ENCODE results near the gene SDR42E1.

SDR42E1 gene

DNA sequence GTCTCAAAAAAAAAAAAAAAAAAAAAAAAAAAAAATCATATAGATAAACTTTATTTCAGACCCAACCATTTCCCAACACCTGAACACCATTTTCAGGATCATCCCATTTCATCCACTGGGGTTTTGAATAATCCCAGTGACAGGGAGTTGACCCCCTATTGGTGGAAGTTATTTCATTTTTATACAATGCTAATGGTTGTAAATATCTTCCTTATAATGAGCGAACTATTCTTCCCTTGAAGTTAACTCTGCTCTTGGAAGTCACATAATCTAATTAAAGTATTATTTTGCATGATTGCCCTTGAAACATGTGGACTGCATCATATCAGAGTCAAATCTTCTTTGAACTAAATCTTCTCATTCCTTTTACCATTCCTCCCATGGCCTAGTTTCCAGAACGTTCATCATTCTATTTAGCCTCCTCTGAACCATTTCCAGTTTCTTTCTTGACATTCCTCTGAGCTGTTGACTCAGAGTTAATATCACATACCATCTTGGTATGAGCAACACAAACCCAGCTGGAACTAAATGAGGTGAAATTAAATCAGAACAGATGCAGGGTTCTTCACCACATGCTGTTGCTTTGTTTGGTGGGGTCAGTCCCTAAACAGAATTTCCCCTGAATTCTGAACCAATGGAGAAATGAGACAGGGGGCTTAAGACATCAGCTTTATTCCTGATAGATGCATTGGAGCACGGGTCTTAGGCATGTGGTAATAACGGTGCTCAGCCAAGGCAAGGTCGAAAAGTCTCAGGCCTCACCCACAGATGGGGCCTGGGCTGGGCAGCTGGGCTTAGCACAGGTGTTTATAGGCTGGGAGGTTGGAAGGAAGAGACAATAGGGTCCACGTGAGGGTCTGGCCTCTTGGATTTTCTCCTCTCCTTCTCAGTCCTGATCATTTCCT, 32.7 kb upstream of the SDR42E1 start:
- Histone ChIP-seq H2AFZ (ENCODE audit: low read length) (peak overlapping the region; percentile 38), H3K27ac (replicated peaks; ENCODE audit: low read length) (peak overlapping the region; percentile 63), H4K8ac (ENCODE audit: low read depth, low read length) (no peak overlapping the region), H3K4me2 (ENCODE audit: insufficient read depth, low read length, poor library complexity, severe bottlenecking) (no peak overlapping the region), H2BK12ac (ENCODE audit: low read length) (no peak overlapping the region), H4K91ac (ENCODE audit: low read depth, low read length, poor library complexity) (no peak overlapping the region), H3K18ac (ENCODE audit: low read length) (peak overlapping the region; percentile 30), H2AK5ac (ENCODE audit: low read depth, low read length) (no peak overlapping the region), H3K14ac (ENCODE audit: low read length) (no peak overlapping the region), H3K4me3 (ENCODE audit: low read length in 2 of 2) (no peak overlapping the region), H2BK120ac (ENCODE audit: low read depth, low read length) (no peak overlapping the region), H3K4me1 (ENCODE audit: control insufficient read depth in 2 of 2, insufficient read depth in 1 of 2, low read depth in 1 of 2, low read length in 2 of 2) (peaks cover 0 to 12% of the 10 kb centered on the region in 2 donors), H3K27me3 (ENCODE audit: control insufficient read depth in 3 of 3, insufficient read depth in 3 of 3, low read depth in 1 of 3, low read length in 3 of 3) (no peaks in the 10 kb centered on the region), H3K4ac (ENCODE audit: low read length) (no peak overlapping the region), H3K9me3 (replicated peaks in 1 of 2; ENCODE audit: control insufficient read depth in 2 of 2, insufficient read depth in 1 of 2, low read depth in 1 of 2, low read length in 2 of 2) (peaks cover 0 to 3% of the 10 kb centered on the region in 2 donors), H3K36me3 (replicated peaks in 1 of 2; ENCODE audit: control insufficient read depth in 2 of 2, insufficient read depth in 2 of 2, low read length in 2 of 2) (no peaks in the 10 kb centered on the region), H3K9ac (ENCODE audit: low read depth, low read length, poor library complexity) (no peak overlapping the region), H3K79me1 (ENCODE audit: low read depth, low read length) (no peaks in the 10 kb centered on the region), H2BK5ac (ENCODE audit: low read length) (no peak overlapping the region), H2BK15ac (ENCODE audit: low read length) (no peak overlapping the region), H3K23ac (ENCODE audit: low read depth, low read length, poor library complexity) (no peak overlapping the region)
- no CpG with 5 or more reads among the region's 6 CpGs for WGBS, 2 donors (ENCODE audit: extremely low coverage in 2 of 2, insufficient read length in 2 of 2, insufficient replicate concordance in 1 of 2)
- DNase-seq (ENCODE audit: low spot score): no peak

DNA sequence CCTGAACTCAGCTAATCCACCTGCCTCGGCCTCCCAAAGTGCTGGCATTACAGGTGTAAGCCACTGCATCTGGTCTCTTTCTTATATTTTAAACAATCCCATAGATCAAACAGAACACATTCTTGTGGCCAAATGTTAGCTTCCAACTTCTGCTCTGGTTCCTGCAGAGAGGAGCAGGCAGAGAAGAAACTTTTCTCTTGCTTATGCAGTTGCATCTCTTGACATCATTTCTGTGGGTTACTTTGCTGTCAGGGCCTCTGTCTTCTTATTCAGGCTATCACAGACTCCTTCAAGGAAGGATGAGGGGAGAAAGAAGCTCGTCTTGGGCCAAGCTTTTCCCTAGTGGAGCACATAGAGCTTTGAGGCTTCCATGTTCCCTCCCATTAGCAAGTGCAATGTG, 31.6 kb upstream of the SDR42E1 start:
- Histone ChIP-seq H3K4ac (ENCODE audit: low read length) (no peak overlapping the region), H2BK12ac (ENCODE audit: low read length) (no peak overlapping the region), H3K4me2 (ENCODE audit: insufficient read depth, low read length, poor library complexity, severe bottlenecking) (no peak overlapping the region), H3K36me3 (replicated peaks in 1 of 2; ENCODE audit: control insufficient read depth in 2 of 2, insufficient read depth in 2 of 2, low read length in 2 of 2) (no peaks in the 10 kb centered on the region), H3K4me1 (ENCODE audit: control insufficient read depth in 2 of 2, insufficient read depth in 1 of 2, low read depth in 1 of 2, low read length in 2 of 2) (peaks cover 0 to 12% of the 10 kb centered on the region in 2 donors), H3K9me3 (replicated peaks in 1 of 2; ENCODE audit: control insufficient read depth in 2 of 2, insufficient read depth in 1 of 2, low read depth in 1 of 2, low read length in 2 of 2) (peaks cover 0 to 3% of the 10 kb centered on the region in 2 donors), H4K91ac (ENCODE audit: low read depth, low read length, poor library complexity) (no peak overlapping the region), H2AFZ (ENCODE audit: low read length) (no peak overlapping the region), H3K4me3 (ENCODE audit: low read length in 2 of 2) (no peak overlapping the region), H2AK5ac (ENCODE audit: low read depth, low read length) (no peak overlapping the region), H3K23ac (ENCODE audit: low read depth, low read length, poor library complexity) (no peak overlapping the region), H3K14ac (ENCODE audit: low read length) (no peak overlapping the region), H3K27ac (replicated peaks; ENCODE audit: low read length) (no peak overlapping the region), H4K8ac (ENCODE audit: low read depth, low read length) (no peak overlapping the region), H2BK5ac (ENCODE audit: low read length) (no peak overlapping the region), H3K9ac (ENCODE audit: low read depth, low read length, poor library complexity) (no peak overlapping the region), H3K79me1 (ENCODE audit: low read depth, low read length) (no peaks in the 10 kb centered on the region), H3K18ac (ENCODE audit: low read length) (peak overlapping the region; percentile 46), H2BK15ac (ENCODE audit: low read length) (no peak overlapping the region), H3K27me3 (ENCODE audit: control insufficient read depth in 3 of 3, insufficient read depth in 3 of 3, low read depth in 1 of 3, low read length in 3 of 3) (no peaks in the 10 kb centered on the region), H2BK120ac (ENCODE audit: low read depth, low read length) (no peak overlapping the region)
- DNase-seq (ENCODE audit: low spot score): no peak
- WGBS, 2 donors (ENCODE audit: extremely low coverage in 2 of 2, insufficient read length in 2 of 2, insufficient replicate concordance in 1 of 2): no CpG with 5 or more reads among the region's 2 CpGs

- H3K4me1 ChIP-seq (ENCODE audit: control insufficient read depth in 2 of 2, insufficient read depth in 1 of 2, low read depth in 1 of 2, low read length in 2 of 2): peaks cover 0 to 12% of the 10 kb centered on the region in 2 donors
- peak overlapping the region; percentile 20 for H3K18ac ChIP-seq (ENCODE audit: low read length)
- H3K14ac ChIP-seq (ENCODE audit: low read length): no peak overlapping the region
- WGBS, 2 donors (ENCODE audit: extremely low coverage in 2 of 2, insufficient read length in 2 of 2, insufficient replicate concordance in 1 of 2): no CpG with 5 or more reads among the region's 8 CpGs
- no peaks in the 10 kb centered on the region for H3K36me3 ChIP-seq (replicated peaks in 1 of 2; ENCODE audit: control insufficient read depth in 2 of 2, insufficient read depth in 2 of 2, low read length in 2 of 2)
- H4K91ac ChIP-seq (ENCODE audit: low read depth, low read length, poor library complexity): no peak overlapping the region
- H3K23ac ChIP-seq (ENCODE audit: low read depth, low read length, poor library complexity): no peak overlapping the region
- no peak overlapping the region for H3K4ac ChIP-seq (ENCODE audit: low read length)
- H2BK120ac ChIP-seq (ENCODE audit: low read depth, low read length): no peak overlapping the region
- H4K8ac ChIP-seq (ENCODE audit: low read depth, low read length): no peak overlapping the region
- H3K4me2 ChIP-seq (ENCODE audit: insufficient read depth, low read length, poor library complexity, severe bottlenecking): no peak overlapping the region
- H2BK15ac ChIP-seq (ENCODE audit: low read length): no peak overlapping the region
- no peak overlapping the region for H2BK12ac ChIP-seq (ENCODE audit: low read length)
- no peak overlapping the region for H2BK5ac ChIP-seq (ENCODE audit: low read length)
- no peaks in the 10 kb centered on the region for H3K79me1 ChIP-seq (ENCODE audit: low read depth, low read length)
- H3K4me3 ChIP-seq (ENCODE audit: low read length in 2 of 2): no peak overlapping the region
- peaks cover 0 to 3% of the 10 kb centered on the region in 2 donors for H3K9me3 ChIP-seq (replicated peaks in 1 of 2; ENCODE audit: control insufficient read depth in 2 of 2, insufficient read depth in 1 of 2, low read depth in 1 of 2, low read length in 2 of 2)
- no peak overlapping the region for H2AK5ac ChIP-seq (ENCODE audit: low read depth, low read length)
- H3K27ac ChIP-seq (replicated peaks; ENCODE audit: low read length): no peak overlapping the region
- H3K9ac ChIP-seq (ENCODE audit: low read depth, low read length, poor library complexity): no peak overlapping the region
- DNase-seq (ENCODE audit: low spot score): no peak
- no peaks in the 10 kb centered on the region for H3K27me3 ChIP-seq (ENCODE audit: control insufficient read depth in 3 of 3, insufficient read depth in 3 of 3, low read depth in 1 of 3, low read length in 3 of 3)
- no peak overlapping the region for H2AFZ ChIP-seq (ENCODE audit: low read length)
Observed at GRCh38 chr16:82042144-82042543, 30.9 kb upstream of the SDR42E1 start.

GRCh38 chr16:82041542-82041941, 30.3 kb upstream of the SDR42E1 start:
- H3K79me1 ChIP-seq (ENCODE audit: low read depth, low read length): no peaks in the 10 kb centered on the region
- no peak for DNase-seq (ENCODE audit: low spot score)
- no peak overlapping the region for H2BK5ac ChIP-seq (ENCODE audit: low read length)
- H3K4ac ChIP-seq (ENCODE audit: low read length): no peak overlapping the region
- H2BK12ac ChIP-seq (ENCODE audit: low read length): no peak overlapping the region
- no peak overlapping the region for H3K23ac ChIP-seq (ENCODE audit: low read depth, low read length, poor library complexity)
- no peak overlapping the region for H3K27ac ChIP-seq (replicated peaks; ENCODE audit: low read length)
- H3K14ac ChIP-seq (ENCODE audit: low read length): no peak overlapping the region
- H3K18ac ChIP-seq (ENCODE audit: low read length): peak overlapping the region; percentile 15
- H3K9ac ChIP-seq (ENCODE audit: low read depth, low read length, poor library complexity): no peak overlapping the region
- H2BK120ac ChIP-seq (ENCODE audit: low read depth, low read length): no peak overlapping the region
- H2AFZ ChIP-seq (ENCODE audit: low read length): no peak overlapping the region
- no peak overlapping the region for H2AK5ac ChIP-seq (ENCODE audit: low read depth, low read length)
- no CpG with 5 or more reads among the region's 4 CpGs for WGBS, 2 donors (ENCODE audit: extremely low coverage in 2 of 2, insufficient read length in 2 of 2, insufficient replicate concordance in 1 of 2)
- peak overlapping the region; percentile 5 for H4K91ac ChIP-seq (ENCODE audit: low read depth, low read length, poor library complexity)
- peaks cover 0 to 3% of the 10 kb centered on the region in 2 donors for H3K9me3 ChIP-seq (replicated peaks in 1 of 2; ENCODE audit: control insufficient read depth in 2 of 2, insufficient read depth in 1 of 2, low read depth in 1 of 2, low read length in 2 of 2)
- H3K27me3 ChIP-seq (ENCODE audit: control insufficient read depth in 3 of 3, insufficient read depth in 3 of 3, low read depth in 1 of 3, low read length in 3 of 3): no peaks in the 10 kb centered on the region
- H3K36me3 ChIP-seq (replicated peaks in 1 of 2; ENCODE audit: control insufficient read depth in 2 of 2, insufficient read depth in 2 of 2, low read length in 2 of 2): no peaks in the 10 kb centered on the region
- H4K8ac ChIP-seq (ENCODE audit: low read depth, low read length): peak overlapping the region; percentile 45
- peaks cover 0 to 11% of the 10 kb centered on the region in 2 donors for H3K4me1 ChIP-seq (ENCODE audit: control insufficient read depth in 2 of 2, insufficient read depth in 1 of 2, low read depth in 1 of 2, low read length in 2 of 2)
- no peak overlapping the region for H3K4me3 ChIP-seq (ENCODE audit: low read length in 2 of 2)
- H3K4me2 ChIP-seq (ENCODE audit: insufficient read depth, low read length, poor library complexity, severe bottlenecking): no peak overlapping the region
- no peak overlapping the region for H2BK15ac ChIP-seq (ENCODE audit: low read length)
